Activated T-cell treated with anti-CD3 and anti-CD28 coated beads for 4 hours (primary cell): ENCODE results near the gene MAP3K1.
"Not testable (repeated sequence)": the region's sequence is repeated elsewhere in the genome, so short reads cannot be mapped to it uniquely, and the experiment has no call there.

Source experiments
- DNase-seq: peaks from one replicate; pipeline ENCODE4 v3.0.0-alpha.2; 2020

The MAP3K1 gene

GRCh38 chr5:56814963-56815657 lies at the start of gene MAP3K1:
Gene MAP3K1, plus strand, starts transcription at chr5:56815549. Its CDS starts 25 bp downstream, at chr5:56815574.
- peak; percentile 75 for DNase-seq

GRCh38 chr5:56766926-56767325 lies 48.4 kb upstream of the MAP3K1 start:
- no peak for DNase-seq

DNA sequence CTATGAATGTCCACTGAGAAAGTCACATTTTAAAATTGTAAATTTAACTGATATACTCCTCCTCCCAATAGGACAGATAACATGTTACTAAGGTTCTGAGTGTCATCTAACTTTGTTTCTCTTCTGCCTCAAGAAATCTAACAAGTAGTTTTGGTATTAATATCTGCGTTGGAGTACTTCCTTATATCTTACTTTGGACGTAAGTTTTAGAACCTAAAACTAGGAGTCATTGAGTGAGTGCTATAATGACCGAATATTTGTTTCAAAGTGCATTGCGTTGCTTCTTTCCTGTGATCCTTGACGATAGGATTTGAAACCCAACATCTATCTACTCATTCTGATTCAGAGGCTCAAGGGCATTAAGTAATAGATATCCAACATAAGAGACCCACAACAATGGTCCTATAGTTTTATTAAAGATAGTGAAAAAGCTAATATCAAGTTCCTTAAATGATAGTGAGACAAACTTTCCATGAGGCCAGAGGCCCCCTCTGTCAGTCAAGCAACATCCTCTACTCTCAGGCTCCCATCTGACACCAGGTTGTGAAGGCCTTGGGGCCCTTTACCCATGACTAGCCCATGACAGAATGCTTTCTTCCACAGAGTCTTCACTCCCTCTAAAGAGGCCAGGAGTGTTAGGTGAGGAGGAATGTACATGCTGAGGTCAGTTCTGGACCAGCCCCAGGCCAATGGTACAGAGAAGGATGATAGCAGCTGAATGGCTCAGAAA lies 45.3 kb upstream of the MAP3K1 start:
- no peak for DNase-seq

DNA sequence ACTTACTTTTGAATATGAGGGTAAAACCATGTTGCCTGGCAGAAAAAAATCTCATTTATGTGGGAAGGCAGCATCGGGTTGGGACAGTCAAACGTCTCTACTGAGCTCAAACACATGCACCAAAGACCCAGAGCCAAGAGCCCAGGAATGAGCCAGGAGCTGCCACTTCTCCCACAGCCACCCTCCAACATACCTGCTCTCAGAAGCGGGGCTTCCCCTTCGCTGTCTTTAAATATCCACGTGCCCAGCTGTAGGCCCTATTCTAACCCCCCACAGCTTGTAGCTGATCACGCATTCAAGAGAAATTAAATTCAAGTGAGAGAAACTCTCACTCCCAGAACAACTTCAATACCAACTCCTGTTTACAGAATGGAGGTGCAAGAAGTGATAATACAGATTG lies 42.6 kb upstream of the MAP3K1 start:
- no peak for DNase-seq

- no peak for DNase-seq
Observed at GRCh38 chr5:56774957-56775356, 40.4 kb upstream of the MAP3K1 start.

- not testable (repeated sequence) for DNase-seq
Observed at GRCh38 chr5:56776212-56776846, 39.0 kb upstream of the MAP3K1 start.

- DNase-seq = no peak
Observed at GRCh38 chr5:56783261-56783660, 32.1 kb upstream of the MAP3K1 start.

GRCh38 chr5:56786346-56786745 lies 29.0 kb upstream of the MAP3K1 start:
- no peak for DNase-seq

GRCh38 chr5:56791396-56791795 lies 24.0 kb upstream of the MAP3K1 start:
- no peak for DNase-seq

DNA sequence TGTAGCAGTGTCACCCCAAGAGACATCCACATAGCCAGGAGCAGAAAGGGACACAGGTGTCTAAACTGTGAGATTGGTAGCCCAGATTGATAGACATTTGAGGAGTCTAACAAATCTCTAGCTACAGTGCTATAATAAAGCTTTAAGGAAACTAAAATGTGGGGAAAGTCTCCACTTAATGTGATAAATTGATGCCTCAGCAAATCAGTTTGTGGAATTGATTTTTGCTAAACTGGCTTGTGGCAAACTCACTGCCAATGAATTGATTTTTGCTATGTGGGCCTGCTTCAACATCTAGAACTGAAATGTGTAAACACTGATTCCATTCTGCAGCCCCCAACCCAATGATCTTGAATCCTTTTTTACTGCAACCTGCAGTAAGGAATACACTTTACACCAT lies 16.8 kb upstream of the MAP3K1 start:
- DNase-seq = no peak

GRCh38 chr5:56800186-56800585 lies 15.2 kb upstream of the MAP3K1 start:
- DNase-seq = no peak

DNA sequence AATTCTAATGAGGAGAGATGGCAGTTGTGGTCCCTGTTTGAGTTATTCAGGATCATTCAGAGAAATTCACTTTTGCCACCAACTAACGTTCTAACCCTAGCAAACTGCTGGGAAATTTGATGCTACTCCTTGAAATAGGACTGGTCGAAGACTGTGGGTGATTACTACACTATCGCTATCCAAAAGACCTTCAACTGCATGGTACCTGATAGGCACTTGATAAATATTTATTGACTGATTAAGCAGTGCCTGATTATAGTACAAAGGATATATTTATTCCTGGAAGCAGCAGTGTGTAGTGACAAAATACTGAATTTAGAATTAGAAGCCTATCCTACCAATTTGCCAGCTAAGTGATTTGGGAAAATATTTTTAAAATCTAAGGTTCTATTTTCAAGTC lies 14.1 kb upstream of the MAP3K1 start:
- DNase-seq = no peak

DNA sequence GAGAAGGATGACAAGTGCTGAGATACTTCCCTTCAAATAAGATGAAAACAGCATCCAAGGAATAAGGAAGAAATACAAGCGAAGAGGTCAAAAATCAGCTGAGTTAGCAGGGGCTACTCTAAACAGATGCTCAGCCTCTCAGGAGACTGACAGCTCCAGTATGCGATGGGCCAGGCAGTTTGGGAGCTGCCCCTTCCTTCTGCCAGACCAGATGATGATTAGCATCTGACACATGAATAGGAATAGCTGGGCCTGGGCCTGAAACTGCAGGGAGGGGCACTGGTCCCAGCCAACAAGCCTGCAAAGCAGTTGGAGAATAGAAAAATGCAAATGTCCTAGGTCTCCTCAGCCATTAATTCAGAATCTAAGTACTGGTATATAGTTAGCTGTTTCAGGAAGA lies 13.1 kb upstream of the MAP3K1 start:
- DNase-seq = no peak

DNA sequence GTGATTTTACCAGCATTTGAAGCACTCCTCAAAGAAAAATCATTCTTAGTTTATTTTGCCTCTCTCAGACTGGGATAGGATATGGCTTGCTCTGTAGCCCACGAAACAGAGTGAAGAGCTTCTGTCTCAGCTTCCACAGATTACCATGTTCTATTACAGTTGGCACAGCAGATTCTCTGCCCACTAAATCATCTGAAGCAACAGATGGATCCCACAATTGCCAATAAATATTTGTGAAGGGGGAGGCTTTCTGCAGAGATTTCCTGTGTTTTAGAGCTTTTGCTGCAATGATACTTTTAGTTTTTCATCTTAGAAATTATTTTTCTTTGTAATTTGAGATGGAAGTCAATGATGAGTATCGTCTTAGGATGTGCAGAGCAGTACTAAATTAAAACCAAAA lies 12.3 kb upstream of the MAP3K1 start:
- DNase-seq = no peak

- DNase-seq = no peak
Observed at GRCh38 chr5:56803894-56804293, 11.5 kb upstream of the MAP3K1 start.

DNA sequence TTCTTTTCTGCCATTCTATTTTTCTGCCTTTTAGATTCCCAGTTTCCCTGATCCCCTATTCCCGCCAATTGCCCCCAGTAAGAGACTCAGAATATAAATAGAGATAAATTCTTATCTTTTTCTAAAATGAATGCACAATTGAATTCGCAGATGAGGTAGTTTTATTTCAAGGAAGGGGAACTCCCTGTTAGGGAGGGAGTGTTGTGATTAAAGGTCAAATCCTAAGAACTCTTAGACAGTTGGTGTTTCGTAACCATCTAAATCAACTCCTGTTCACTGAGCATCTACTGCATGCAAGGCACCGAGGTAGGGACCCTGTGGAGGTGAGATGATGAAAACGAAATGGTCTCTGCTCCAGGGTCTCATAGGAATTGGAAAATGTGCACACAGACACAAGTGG lies 7.7 kb upstream of the MAP3K1 start:
- no peak for DNase-seq

DNA sequence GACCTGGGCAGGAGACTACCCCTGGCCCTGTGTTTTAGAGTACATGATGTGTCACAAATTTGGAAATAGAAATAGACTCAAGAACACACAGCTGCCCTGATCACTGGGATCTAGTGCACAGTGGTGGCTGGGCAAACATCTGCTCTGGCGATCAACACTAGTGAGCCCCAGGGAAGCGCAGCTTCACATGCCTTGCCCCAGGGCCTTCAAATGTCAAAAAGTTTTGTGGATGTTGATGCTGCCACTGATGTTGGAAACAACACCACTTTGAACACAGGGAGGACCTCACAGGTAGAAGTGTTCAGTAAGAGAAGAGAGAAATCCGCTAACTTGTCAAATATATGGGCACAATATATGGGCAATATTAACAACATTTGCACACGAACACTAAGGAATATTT lies 7.1 kb upstream of the MAP3K1 start:
- DNase-seq = no peak

DNA sequence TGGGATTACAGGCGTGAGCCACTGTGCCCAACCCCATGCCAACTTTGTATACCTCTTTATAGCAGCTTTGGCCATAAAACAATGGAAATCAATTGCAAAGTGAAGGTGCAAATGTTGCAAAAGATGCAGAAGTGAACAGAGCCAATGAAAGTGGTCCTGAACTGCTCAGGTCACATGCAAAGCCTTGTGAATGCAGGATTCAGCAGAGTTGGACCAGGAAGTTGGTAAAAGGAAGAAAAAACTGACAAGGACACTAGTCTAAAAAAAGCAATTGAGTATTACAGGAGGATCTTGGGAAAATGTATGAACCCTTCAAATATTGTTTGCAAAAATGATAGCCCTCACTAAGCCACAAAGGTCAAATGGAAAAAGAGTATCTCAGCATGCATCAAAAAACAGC lies 4.5 kb upstream of the MAP3K1 start:
- DNase-seq = no peak

- DNase-seq = no peak
Observed at GRCh38 chr5:56812110-56812509, 3.2 kb upstream of the MAP3K1 start.

GRCh38 chr5:56813302-56813701 lies 2.0 kb upstream of the MAP3K1 start:
- no peak for DNase-seq

- DNase-seq = peak; percentile 19
Observed at GRCh38 chr5:56814361-56814962, 887 bp upstream of the MAP3K1 start.

GRCh38 chr5:56815658-56816545 lies 553 bp downstream of the MAP3K1 start:
- no peak for DNase-seq
